22Rv1 (cell line): ENCODE measurements around the gene ARHGEF17.
A peak's percentile ranks its signal among the peaks of the same experiment; 100 is the strongest.

Experiments
- H3K27ac ChIP-seq: fragments of 450-650 bp; 2 replicates; pipeline ENCODE4 v1.5.1; 2017
- CTCF ChIP-seq: fragments of 450-650 bp; IDR thresholded peaks from 2 replicates; pipeline ENCODE4 v1.5.1; 2017; ENCODE audit warnings: mild to moderate bottlenecking
- ZFX ChIP-seq: fragments of 450-650 bp; IDR thresholded peaks from 2 replicates; pipeline ENCODE4 v1.6.1; 2017; ENCODE audit warnings: antibody characterized with exemption, borderline replicate concordance

The ARHGEF17 gene

DNA sequence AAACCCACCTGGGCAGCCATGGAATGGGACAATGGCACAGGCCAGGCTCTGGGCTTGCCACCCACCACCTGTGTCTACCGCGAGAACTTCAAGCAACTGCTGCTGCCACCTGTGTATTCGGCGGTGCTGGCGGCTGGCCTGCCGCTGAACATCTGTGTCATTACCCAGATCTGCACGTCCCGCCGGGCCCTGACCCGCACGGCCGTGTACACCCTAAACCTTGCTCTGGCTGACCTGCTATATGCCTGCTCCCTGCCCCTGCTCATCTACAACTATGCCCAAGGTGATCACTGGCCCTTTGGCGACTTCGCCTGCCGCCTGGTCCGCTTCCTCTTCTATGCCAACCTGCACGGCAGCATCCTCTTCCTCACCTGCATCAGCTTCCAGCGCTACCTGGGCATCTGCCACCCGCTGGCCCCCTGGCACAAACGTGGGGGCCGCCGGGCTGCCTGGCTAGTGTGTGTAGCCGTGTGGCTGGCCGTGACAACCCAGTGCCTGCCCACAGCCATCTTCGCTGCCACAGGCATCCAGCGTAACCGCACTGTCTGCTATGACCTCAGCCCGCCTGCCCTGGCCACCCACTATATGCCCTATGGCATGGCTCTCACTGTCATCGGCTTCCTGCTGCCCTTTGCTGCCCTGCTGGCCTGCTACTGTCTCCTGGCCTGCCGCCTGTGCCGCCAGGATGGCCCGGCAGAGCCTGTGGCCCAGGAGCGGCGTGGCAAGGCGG, 11.4 kb upstream of the ARHGEF17 start:
- TF ChIP-seq ZFX (no peak), CTCF (no peak)
- H3K27ac ChIP-seq, result no peak overlapping the region

GRCh38 chr11:73297231-73297590, 10.9 kb upstream of the ARHGEF17 start:
- no peak for TF ChIP-seq CTCF
- no peak for TF ChIP-seq ZFX
- H3K27ac ChIP-seq, result no peak overlapping the region

DNA sequence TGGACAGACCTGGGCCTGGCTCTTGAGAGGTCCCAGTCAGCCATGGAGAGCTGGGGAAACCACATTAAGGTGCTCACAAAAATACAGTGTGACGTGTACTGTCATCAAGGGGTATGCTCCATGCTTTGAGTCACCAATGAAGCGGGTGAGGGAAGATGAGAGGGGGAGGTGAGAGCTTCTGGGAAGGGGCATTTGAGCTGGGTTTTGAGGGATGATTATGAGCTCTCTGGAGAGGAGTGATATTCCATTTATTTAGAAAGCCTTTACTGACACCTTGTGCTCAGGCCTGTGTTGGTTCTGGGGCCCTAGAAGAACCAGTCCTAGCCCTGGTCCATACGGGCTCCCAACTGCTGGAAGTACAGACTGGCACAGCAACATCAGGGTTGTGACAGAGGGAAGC, 10.4 kb upstream of the ARHGEF17 start:
- no peak overlapping the region for H3K27ac ChIP-seq
- no peak for TF ChIP-seq ZFX

DNA sequence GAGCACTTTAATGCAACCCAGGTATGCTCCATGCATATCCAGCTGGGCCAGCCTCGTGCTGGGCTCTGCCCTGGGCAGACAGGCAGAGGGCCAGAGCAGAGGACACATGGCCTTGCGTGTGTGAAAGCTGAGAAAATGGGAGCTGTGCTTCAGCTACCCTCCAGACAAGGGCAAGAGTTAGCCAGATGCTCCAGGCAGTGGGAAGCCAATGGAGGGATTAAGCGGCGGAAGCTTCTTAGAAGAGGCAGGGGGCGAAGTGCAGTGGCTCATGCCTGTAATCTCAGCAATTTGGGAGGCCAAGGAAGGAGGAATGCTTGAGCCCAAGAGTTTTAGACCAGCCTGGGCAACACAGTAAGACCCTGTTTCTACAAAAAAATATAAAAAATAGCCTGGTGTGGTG, 9.8 kb upstream of the ARHGEF17 start:
- TF ChIP-seq CTCF (no peak), ZFX (no peak)
- no peak overlapping the region for H3K27ac ChIP-seq

- no peak for TF ChIP-seq CTCF
- no peak for TF ChIP-seq ZFX
These were observed 8.3 kb upstream of the ARHGEF17 start for GRCh38 chr11:73299751-73300150.

DNA sequence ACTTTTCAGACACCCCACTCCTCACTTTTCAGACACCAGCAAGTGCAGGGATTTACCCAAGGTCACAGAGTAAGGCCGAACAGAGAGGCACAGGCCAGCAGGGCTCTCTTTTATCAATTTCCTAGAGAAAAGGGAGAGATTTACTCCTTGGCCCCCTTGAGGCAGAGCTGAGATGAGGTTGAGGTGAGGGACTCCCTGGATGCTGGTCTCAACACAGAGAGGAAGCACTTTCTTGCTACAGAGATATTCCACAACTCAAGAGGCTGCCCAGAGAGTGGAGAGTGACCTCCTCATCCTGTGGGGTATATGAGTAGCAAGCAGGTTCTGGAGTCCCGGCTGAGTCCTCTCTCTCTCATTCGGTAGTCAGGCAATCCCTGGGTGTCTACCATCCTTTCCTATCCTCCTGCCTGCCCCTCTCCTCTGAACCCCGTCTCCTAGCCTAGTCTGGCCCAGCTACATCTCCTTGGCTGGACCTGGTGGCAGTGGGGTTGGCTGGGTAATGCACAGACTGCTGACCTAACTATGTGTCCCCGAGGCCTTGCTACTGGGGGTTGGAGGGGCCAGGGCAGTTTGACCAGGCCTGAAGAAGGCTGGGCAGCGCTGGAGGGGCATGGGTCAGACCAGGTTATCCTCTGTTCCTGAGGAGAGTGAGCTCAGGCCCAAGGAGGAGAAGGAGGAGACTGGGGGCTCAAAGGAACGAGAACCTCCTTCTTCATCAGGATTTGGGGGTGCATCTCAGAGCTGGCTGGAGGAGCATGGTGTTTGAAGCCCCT, 1.8 kb upstream of the ARHGEF17 start:
- H3K27ac ChIP-seq, result no peak overlapping the region
- TF ChIP-seq ZFX (no peak), CTCF (no peak)

More at GRCh38 chr11:73299751-73300150, 8.3 kb upstream of the ARHGEF17 start:
- H3K27ac ChIP-seq, result no peak overlapping the region

GRCh38 chr11:73306977-73307322, 1.1 kb upstream of the ARHGEF17 start:
- peak overlapping the region; percentile 89 for H3K27ac ChIP-seq
- no peak for TF ChIP-seq CTCF
- no peak for TF ChIP-seq ZFX
